HUES48 (cell line): ENCODE results near the gene SLC30A5.
"Not testable (repeated sequence)": the region's sequence is repeated elsewhere in the genome, so short reads cannot be mapped to it uniquely, and the experiment has no call there.

Source experiments
- H3K27ac ChIP-seq: one replicate; pipeline ENCODE4 v1.7.0; 2013; ENCODE audit warnings: low read depth, low read length, inconsistent platforms
- H3K27me3 ChIP-seq: 2 replicates; pipeline ENCODE4 v1.6.1; 2013; ENCODE audit warnings: mild to moderate bottlenecking, low read length; ENCODE audit not compliant: control insufficient read depth, insufficient read depth
- H3K36me3 ChIP-seq: 2 replicates; pipeline ENCODE4 v1.6.1; 2013; ENCODE audit warnings: low read length; ENCODE audit not compliant: control insufficient read depth, insufficient read depth
- H3K4me1 ChIP-seq: 2 replicates; pipeline ENCODE4 v1.6.1; 2013; ENCODE audit warnings: mild to moderate bottlenecking, low read length; ENCODE audit not compliant: control insufficient read depth, insufficient read depth
- H3K4me3 ChIP-seq: 2 replicates; pipeline ENCODE4 v1.5.1; 2013; ENCODE audit warnings: mild to moderate bottlenecking, low read depth, low read length
- H3K9ac ChIP-seq: 2 replicates; pipeline ENCODE4 v1.6.1; 2013; ENCODE audit warnings: mild to moderate bottlenecking, low read depth, low read length, moderate library complexity
- H3K9me3 ChIP-seq: 2 replicates; pipeline ENCODE4 v1.6.1; 2013; ENCODE audit warnings: low read length; ENCODE audit not compliant: control insufficient read depth, insufficient read depth

The SLC30A5 gene

DNA sequence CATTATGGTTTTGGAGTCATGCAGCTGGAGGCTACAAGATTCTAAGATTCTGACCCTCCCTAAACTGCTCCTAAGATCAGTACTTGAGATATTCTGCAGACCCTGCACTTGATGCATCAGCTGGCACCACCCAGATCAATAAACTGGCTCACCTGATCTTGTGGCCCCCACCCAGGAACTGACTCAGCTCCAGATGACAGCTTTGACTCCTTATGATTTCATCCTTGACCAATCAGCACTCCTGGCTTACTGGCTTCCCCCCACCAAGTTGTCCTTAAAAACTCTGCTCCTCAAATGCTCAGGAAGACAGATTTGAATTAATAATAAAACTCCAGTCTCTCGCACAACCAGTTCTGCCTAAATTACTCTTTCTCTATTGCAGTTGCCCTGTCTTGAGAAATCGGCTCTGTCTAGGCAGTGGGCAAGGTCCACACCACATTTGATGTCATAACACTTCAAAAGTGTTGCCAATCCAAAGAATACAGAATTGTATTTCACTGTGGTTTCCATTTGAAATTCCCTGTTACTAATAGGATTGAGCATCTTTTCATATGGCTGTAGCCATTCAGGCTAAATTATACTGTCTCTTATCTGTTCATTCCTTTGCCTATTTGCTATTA, 14.8 kb upstream of the SLC30A5 start:
- no peaks in the 10 kb centered on the region for H3K9me3 ChIP-seq

DNA sequence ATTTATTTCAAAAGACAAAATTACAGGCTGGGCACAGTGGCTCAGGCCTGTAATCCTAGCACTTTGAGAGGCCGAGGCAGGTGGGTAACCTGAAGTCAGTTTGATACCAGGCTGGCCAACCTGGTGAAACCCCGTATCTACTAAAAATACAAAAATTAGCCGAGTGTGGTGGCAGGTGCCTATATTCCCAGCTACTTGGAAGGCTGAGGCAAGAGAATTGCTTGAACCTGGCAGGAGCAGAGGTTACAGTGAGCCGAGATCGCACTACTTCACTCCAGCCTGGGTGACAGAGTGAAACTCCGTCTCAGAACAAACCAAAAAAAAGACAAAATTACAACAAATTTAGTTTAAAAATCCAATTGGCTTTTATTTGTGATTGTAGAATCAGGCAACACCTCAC, 14.3 kb upstream of the SLC30A5 start:
- Histone ChIP-seq H3K9me3 (no peaks in the 10 kb centered on the region), H3K9ac (no peak overlapping the region), H3K27ac (no peak overlapping the region), H3K4me3 (no peak overlapping the region), H3K27me3 (no peaks in the 10 kb centered on the region), H3K36me3 (no peaks in the 10 kb centered on the region), H3K4me1 (peaks cover 2% of the 10 kb centered on the region; the same call in 1 of the 2 replicates)

More for the DNA sequence above, 14.8 kb upstream of the SLC30A5 start:
- H3K27ac ChIP-seq: no peak overlapping the region
- no peaks in the 10 kb centered on the region for H3K27me3 ChIP-seq
- no peak overlapping the region for H3K4me3 ChIP-seq
- peaks cover 2% of the 10 kb centered on the region; the same call in 1 of the 2 replicates for H3K4me1 ChIP-seq
- H3K36me3 ChIP-seq: no peaks in the 10 kb centered on the region
- no peak overlapping the region for H3K9ac ChIP-seq

- no peak overlapping the region for H3K27ac ChIP-seq
- H3K9ac ChIP-seq: no peak overlapping the region
- H3K4me1 ChIP-seq: peaks cover 2% of the 10 kb centered on the region; the same call in 1 of the 2 replicates
- no peaks in the 10 kb centered on the region for H3K9me3 ChIP-seq
- H3K4me3 ChIP-seq: no peak overlapping the region
- H3K36me3 ChIP-seq: no peaks in the 10 kb centered on the region
- no peaks in the 10 kb centered on the region for H3K27me3 ChIP-seq
These were observed 10.4 kb upstream of the SLC30A5 start for GRCh38 chr5:69083412-69083811.

GRCh38 chr5:69084195-69084594, 9.6 kb upstream of the SLC30A5 start:
- no peaks in the 10 kb centered on the region for H3K27me3 ChIP-seq
- no peak overlapping the region for H3K9ac ChIP-seq
- H3K4me3 ChIP-seq: no peak overlapping the region
- H3K4me1 ChIP-seq: peaks cover 2% of the 10 kb centered on the region; the same call in 1 of the 2 replicates
- no peaks in the 10 kb centered on the region for H3K9me3 ChIP-seq
- H3K27ac ChIP-seq: no peak overlapping the region
- H3K36me3 ChIP-seq: no peaks in the 10 kb centered on the region

GRCh38 chr5:69084903-69085302, 8.9 kb upstream of the SLC30A5 start:
- no peak overlapping the region for H3K27ac ChIP-seq

DNA sequence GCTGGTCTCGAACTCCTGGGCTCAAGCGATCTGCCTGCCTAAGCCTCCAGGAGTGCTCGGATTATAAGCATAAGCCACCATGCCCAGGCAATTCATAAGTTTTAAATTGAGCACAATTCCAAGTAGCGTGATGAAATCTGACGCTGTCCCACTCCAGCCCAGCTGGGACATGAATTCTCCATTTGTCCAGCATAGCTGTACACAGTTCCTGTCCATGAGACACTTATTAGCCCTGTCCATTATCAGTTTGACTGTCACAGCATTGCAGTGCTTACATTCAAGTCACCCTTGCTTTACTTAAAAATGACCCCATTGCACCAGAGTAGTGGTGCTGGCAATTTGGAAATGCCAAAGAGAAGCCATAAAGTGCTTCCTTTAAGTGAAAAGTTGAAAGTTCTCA, 7.6 kb upstream of the SLC30A5 start:
- Histone ChIP-seq H3K27me3 (no peaks in the 10 kb centered on the region), H3K9me3 (no peaks in the 10 kb centered on the region), H3K9ac (no peak overlapping the region), H3K4me1 (peaks cover 8% of the 10 kb centered on the region), H3K4me3 (no peak overlapping the region), H3K27ac (no peak overlapping the region), H3K36me3 (no peaks in the 10 kb centered on the region)

More at GRCh38 chr5:69084903-69085302, 8.9 kb upstream of the SLC30A5 start:
- Histone ChIP-seq H3K36me3 (no peaks in the 10 kb centered on the region), H3K27me3 (no peaks in the 10 kb centered on the region), H3K9ac (no peak overlapping the region), H3K9me3 (no peaks in the 10 kb centered on the region), H3K4me3 (no peak overlapping the region), H3K4me1 (peaks cover 4% of the 10 kb centered on the region)

- H3K4me3 ChIP-seq, H3K9ac ChIP-seq, H3K27ac ChIP-seq, H3K27me3 ChIP-seq, H3K36me3 ChIP-seq, H3K4me1 ChIP-seq, H3K9me3 ChIP-seq: not testable (repeated sequence)
These were observed 5.8 kb upstream of the SLC30A5 start for GRCh38 chr5:69088006-69088405.

GRCh38 chr5:69090158-69090557, 3.7 kb upstream of the SLC30A5 start:
- H3K4me1 ChIP-seq: peaks cover 9% of the 10 kb centered on the region
- H3K36me3 ChIP-seq: no peaks in the 10 kb centered on the region
- no peak overlapping the region for H3K4me3 ChIP-seq
- H3K27ac ChIP-seq: no peak overlapping the region
- no peak overlapping the region for H3K9ac ChIP-seq
- no peaks in the 10 kb centered on the region for H3K27me3 ChIP-seq
- no peaks in the 10 kb centered on the region for H3K9me3 ChIP-seq

DNA sequence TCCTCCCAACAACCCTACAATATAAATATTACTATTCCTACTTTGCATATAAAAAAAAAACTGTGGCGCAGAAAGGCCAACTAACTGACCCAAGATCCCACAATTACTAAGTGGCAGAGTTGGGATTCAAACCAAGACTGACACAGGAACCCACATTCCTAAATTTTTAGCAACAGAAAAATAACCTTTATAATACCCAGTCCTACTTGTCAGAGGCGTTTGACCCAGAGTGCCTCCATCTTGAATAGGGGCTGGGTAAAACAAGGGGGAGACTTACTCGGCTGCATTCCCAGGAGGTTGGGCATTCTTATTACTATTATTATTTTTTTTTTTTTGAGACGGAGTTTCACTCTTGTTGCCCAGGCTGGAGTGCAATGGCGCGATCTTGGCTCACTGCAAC, 2.0 kb upstream of the SLC30A5 start:
- no peak overlapping the region for H3K9ac ChIP-seq
- no peak overlapping the region for H3K4me3 ChIP-seq

DNA sequence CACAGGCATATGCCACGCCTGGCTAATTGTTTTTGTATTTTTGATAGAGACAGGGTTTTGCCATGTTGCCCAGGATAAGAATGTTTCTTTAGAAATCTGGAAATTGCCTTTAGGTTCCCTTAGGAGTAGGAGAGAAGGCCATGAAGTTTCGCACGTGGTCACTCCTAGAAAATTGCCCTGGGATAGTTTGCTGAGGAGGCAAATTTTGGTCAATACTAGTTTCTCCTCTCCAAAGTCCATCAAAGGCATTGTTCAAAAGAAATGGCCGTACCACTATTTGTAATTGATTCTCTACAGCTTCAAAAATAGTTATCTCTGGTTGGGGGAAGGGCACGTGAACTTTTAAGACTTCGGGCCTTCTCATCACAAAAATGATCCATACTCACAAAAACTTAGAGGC, 845 bp upstream of the SLC30A5 start:
- H3K36me3 ChIP-seq: 0 out of 2 replicates have a peak, but pooled peaks cover 4% of the 10 kb centered on the region
- H3K4me3 ChIP-seq: no peak overlapping the region
- H3K9ac ChIP-seq: no peak overlapping the region
- no peak overlapping the region for H3K27ac ChIP-seq
- no peaks in the 10 kb centered on the region for H3K9me3 ChIP-seq
- H3K4me1 ChIP-seq: peaks cover 9% of the 10 kb centered on the region
- H3K27me3 ChIP-seq: no peaks in the 10 kb centered on the region

More for the DNA sequence above, 2.0 kb upstream of the SLC30A5 start:
- no peaks in the 10 kb centered on the region for H3K9me3 ChIP-seq
- H3K27ac ChIP-seq: no peak overlapping the region
- peaks cover 9% of the 10 kb centered on the region for H3K4me1 ChIP-seq
- 0 out of 2 replicates have a peak, but pooled peaks cover 4% of the 10 kb centered on the region for H3K36me3 ChIP-seq
- H3K27me3 ChIP-seq: no peaks in the 10 kb centered on the region

- Histone ChIP-seq H3K27ac (no peak overlapping the region), H3K36me3 (peaks cover 25% of the 10 kb centered on the region)
These were observed 5.5 kb downstream of the SLC30A5 start for GRCh38 chr5:69099302-69099701.

More at GRCh38 chr5:69099302-69099701, 5.5 kb downstream of the SLC30A5 start:
- Histone ChIP-seq H3K4me3 (no peak overlapping the region), H3K27me3 (no peaks in the 10 kb centered on the region), H3K9ac (no peak overlapping the region), H3K4me1 (0 out of 2 replicates have a peak, but pooled peaks cover 4% of the 10 kb centered on the region), H3K9me3 (no peaks in the 10 kb centered on the region)
